ENCODE measurements around the gene PPP3CA.
"Not testable (repeated sequence)": the region's sequence is repeated elsewhere in the genome, so short reads cannot be mapped to it uniquely, and the experiment has no call there.

The PPP3CA gene

DNA sequence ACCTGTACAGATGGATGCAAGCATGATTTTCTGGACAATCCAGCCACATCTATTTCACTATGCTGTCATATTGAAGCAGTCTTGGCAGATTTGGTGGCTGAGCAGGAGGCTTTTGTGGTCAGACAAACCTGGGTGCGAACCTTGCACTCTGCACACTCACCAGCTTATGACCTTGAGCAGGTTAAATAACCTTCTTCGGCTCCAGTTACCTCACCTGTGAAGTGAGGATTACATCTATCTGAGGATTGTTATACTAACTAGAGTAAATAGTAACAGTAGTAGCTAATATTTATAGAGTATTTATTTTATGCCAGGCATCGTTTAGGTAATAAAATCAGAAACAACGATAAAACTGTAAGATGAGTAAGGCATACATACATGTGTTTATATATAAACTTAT, 150.0 kb downstream of the PPP3CA start:
- H3K27me3 Mint-ChIP-seq, result no peaks in the 10 kb centered on the region
- H3K4me1 Mint-ChIP-seq, result peaks cover 21% of the 10 kb centered on the region
- no peak overlapping the region for H3K4me3 Mint-ChIP-seq
- no peak overlapping the region for H3K27ac Mint-ChIP-seq
- H3K36me3 Mint-ChIP-seq, result peaks cover 5% of the 10 kb centered on the region
- no peaks in the 10 kb centered on the region for H3K9me3 Mint-ChIP-seq

DNA sequence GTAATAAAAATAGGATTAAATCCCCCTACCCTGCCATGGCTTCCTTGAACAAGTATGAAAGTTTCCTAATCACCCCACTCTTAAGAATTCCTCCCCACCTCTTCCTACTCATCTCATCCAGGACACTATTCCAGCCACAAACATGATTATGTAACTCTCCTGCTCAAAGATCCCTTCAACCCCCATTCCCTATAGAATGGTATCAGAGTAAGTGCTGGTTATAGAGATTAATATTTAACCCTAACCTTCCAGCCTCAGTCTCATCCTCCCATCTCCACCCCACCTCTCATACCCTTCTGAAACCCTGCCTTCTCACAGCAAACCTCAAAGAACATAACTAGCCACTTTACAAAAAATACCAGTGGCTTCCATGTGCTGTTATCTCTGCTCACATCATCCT, 155.1 kb downstream of the PPP3CA start:
- no peaks in the 10 kb centered on the region for H3K9me3 Mint-ChIP-seq
- peaks cover 20% of the 10 kb centered on the region for H3K4me1 Mint-ChIP-seq

DNA sequence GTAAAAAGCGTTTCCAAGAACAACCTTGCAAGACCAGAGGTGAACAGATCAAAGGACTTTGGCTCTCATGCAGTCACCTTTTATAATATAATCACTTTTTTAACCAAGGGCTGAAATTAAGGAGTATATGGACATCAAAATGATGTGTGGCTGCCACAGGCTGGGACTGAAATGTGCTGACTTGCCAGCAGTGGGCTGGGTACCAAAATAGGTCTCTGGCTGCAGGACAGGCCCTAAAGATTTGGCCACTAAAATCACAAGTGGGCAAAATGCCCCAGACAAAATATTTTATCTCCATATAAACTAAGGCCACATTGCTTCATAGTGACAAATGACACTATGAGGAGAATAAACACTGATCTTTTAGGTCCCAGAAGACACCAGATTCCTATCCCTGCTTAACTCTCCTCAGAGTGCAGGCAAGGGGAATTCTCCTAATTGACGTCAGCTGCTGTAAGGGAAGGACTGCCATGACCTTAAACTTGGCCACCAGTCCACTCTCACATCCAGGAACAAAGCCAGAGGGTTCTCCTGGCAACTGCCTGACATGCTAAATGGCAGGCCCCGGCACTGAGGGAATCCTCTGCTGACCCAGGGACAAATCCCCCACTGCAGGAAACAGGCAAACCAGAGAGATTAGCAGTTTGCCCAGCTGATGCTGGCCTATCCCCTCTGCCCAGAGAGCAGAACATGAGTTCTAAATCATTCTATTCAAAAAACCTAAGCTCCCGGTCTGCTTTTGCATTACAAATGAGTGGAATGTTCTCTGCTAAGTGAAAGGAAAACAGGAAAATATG, 155.8 kb downstream of the PPP3CA start:
- Mint-ChIP-seq H3K4me3 (no peak overlapping the region), H3K36me3 (peaks cover 5% of the 10 kb centered on the region), H3K9me3 (no peaks in the 10 kb centered on the region), H3K4me1 (peaks cover 20% of the 10 kb centered on the region), H3K27ac (no peak overlapping the region), H3K27me3 (no peaks in the 10 kb centered on the region)

More for the DNA sequence above, 155.1 kb downstream of the PPP3CA start:
- H3K36me3 Mint-ChIP-seq, result peaks cover 5% of the 10 kb centered on the region
- no peak overlapping the region for H3K27ac Mint-ChIP-seq
- H3K27me3 Mint-ChIP-seq, result no peaks in the 10 kb centered on the region
- H3K4me3 Mint-ChIP-seq, result no peak overlapping the region

DNA sequence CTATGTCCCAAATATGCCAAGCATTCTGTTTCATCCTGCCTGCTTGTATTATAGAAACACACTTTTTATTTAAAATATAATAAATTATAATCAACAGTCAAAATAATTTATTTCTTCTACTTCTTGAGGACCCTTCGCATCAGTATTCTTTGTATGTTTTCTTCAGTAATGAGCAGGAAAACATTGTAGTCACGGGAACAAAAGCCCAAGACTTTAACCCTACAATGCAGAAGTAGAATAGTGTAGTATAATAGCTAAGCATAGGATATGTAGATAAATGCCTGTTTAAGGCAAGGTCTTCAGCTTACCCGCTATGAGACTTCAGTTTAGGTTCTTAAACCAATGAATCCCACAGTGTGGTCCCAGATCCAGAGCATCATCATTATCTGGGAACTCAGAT, 156.6 kb downstream of the PPP3CA start:
- Mint-ChIP-seq H3K4me1 (peaks cover 20% of the 10 kb centered on the region), H3K4me3 (no peak overlapping the region), H3K9me3 (no peaks in the 10 kb centered on the region), H3K27ac (no peak overlapping the region), H3K36me3 (peaks cover 3% of the 10 kb centered on the region), H3K27me3 (no peaks in the 10 kb centered on the region)

DNA sequence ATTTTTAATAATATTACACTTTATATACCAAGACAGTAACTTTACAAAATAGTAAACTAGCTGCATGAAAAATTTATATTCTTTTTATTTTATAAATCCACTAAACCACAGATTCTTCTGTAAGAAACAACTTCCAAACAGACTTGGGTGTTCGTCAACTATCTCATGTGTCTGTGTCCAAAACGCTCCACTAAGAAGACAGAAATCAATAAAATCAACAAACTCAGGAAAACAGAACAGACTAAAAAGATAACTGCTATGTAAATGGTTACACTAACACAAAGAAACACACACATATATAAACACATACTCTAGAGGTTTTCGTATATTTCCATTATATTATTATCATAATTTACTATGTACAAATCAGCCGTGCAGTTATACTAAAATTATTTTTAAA, 158.4 kb downstream of the PPP3CA start:
- peaks cover 3% of the 10 kb centered on the region for H3K36me3 Mint-ChIP-seq
- peaks cover 20% of the 10 kb centered on the region for H3K4me1 Mint-ChIP-seq
- H3K27ac Mint-ChIP-seq, result no peak overlapping the region

DNA sequence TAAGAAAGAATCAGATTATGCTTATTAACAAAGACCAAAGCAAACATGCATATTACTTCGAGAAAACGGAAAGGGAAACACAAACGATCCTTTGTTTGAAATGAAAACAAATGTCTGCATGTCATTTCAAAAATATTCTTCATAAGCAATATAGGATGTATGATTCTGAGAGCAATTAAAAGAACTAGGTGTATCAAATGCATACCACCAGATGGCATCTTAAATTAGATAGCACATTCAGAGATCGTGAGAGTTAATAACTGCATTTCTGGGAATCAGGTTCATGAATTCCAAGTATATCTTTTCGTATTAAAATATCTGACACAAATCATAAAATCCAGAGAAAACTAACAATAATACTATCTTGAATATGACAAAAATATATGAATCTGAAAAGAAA, 159.5 kb downstream of the PPP3CA start:
- Mint-ChIP-seq H3K27me3 (no peaks in the 10 kb centered on the region), H3K4me3 (no peak overlapping the region), H3K27ac (no peak overlapping the region), H3K36me3 (peaks cover 8% of the 10 kb centered on the region), H3K4me1 (peaks cover 23% of the 10 kb centered on the region), H3K9me3 (no peaks in the 10 kb centered on the region)

More for the DNA sequence above, 158.4 kb downstream of the PPP3CA start:
- Mint-ChIP-seq H3K9me3 (no peaks in the 10 kb centered on the region), H3K4me3 (no peak overlapping the region), H3K27me3 (no peaks in the 10 kb centered on the region)

DNA sequence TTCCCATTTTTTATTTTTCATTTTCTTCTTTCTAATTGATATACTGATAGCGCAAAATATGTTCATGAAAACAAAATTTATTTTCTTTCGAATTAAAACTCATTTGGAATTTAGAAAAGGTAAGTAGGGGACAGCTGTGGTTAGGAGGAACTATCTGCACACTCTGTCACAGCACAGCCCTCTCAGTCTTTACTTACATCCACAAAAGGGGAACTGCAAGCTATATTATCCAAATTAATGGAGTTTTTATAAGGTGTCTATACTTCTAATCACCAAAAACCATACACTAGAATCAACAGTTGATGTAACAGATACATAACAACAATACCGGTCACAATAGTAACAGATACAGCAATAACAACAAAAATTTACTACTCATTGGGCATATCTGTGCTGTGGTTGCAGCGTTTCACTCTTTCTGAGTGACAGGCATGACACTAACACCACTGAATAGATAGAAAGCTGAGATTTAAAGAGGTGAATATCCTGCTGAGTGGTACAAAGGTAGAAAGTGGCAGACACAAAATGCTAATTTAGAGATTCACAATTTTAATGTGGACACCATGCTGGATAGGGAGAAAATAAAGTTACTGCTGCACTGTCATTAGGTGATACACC, 160.7 kb downstream of the PPP3CA start:
- H3K9me3 Mint-ChIP-seq, result no peaks in the 10 kb centered on the region
- H3K36me3 Mint-ChIP-seq, result peaks cover 11% of the 10 kb centered on the region
- H3K4me1 Mint-ChIP-seq, result peaks cover 23% of the 10 kb centered on the region
- no peak overlapping the region for H3K4me3 Mint-ChIP-seq
- no peaks in the 10 kb centered on the region for H3K27me3 Mint-ChIP-seq
- H3K27ac Mint-ChIP-seq, result no peak overlapping the region

DNA sequence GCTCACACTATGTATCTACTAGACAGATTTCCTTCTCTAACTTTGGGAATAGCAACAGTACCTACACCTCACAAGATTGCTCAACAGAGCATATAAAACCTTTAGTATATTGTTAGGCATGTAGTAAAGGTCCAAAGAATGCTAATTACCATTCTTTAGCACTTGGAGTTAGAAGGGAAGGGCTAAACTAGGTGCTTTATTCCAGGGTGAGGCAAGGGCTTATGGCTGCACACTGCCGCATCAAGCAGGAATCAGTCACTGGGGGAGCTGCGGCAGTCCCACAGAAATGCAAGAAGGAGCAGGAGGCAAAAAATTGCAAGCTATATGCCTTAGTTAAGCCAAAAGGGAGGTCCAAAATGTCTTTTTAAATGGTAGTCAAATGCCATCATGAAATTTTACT, 162.7 kb downstream of the PPP3CA start:
- no peak overlapping the region for H3K27ac Mint-ChIP-seq
- peaks cover 11% of the 10 kb centered on the region for H3K36me3 Mint-ChIP-seq
- H3K4me3 Mint-ChIP-seq, result no peak overlapping the region
- peaks cover 18% of the 10 kb centered on the region for H3K4me1 Mint-ChIP-seq
- H3K9me3 Mint-ChIP-seq, result no peaks in the 10 kb centered on the region
- no peaks in the 10 kb centered on the region for H3K27me3 Mint-ChIP-seq

DNA sequence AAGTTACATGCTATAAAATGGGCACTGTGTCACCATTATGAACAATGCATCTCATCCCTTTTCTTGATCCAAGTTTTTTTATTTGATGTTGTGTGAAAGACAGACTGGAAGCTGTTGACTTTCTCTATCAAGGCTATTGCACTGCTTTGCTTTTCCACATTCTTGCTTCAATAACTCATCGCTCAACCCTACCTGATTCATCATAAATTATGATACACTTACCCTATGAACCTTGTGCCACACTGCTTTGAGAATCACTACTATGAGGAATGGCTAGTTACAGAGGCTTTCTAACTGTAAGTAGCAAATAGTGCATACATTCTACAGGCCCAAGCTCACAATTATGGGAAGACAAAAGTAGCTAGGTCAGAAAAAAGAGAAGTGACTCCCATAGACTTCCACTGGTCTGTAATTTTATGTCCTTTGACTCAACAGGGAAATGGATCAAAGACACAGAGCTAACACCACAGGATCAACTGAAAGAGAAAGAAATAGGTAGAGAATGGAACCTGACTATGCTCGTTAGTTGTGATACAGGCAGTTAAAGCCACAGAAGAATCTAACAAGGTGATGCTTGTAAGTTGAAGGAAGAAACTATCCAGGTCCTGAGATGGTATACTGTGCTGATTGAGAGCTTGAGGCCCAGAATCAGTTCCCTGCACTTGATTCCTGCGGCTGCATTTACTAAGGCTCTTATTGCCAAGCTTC, 163.5 kb downstream of the PPP3CA start:
- H3K36me3 Mint-ChIP-seq, result peaks cover 11% of the 10 kb centered on the region
- H3K9me3 Mint-ChIP-seq, result no peaks in the 10 kb centered on the region
- H3K27ac Mint-ChIP-seq, result no peak overlapping the region
- H3K4me1 Mint-ChIP-seq, result peaks cover 17% of the 10 kb centered on the region
- no peak overlapping the region for H3K4me3 Mint-ChIP-seq
- no peaks in the 10 kb centered on the region for H3K27me3 Mint-ChIP-seq

DNA sequence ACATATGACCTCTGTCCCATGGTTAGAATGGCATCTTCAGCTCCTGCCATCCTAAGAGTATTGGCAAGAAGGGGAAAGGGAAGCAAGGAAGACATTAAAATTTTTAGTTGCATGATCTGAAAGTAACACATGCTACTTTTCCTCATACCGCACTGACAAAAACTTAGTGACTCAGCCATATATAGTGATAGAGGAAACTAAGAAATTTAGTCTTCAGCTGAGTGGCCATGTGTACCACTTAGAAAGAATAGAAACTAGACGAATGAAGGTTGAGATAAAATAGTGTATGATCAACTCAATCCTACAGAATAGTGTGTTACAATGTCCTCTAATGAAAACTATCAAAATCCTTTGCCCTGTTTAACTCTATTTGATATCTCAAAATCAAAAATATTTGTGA, 164.1 kb downstream of the PPP3CA start:
- no peaks in the 10 kb centered on the region for H3K9me3 Mint-ChIP-seq
- peaks cover 18% of the 10 kb centered on the region for H3K4me1 Mint-ChIP-seq
- H3K4me3 Mint-ChIP-seq, result no peak overlapping the region
- H3K27ac Mint-ChIP-seq, result no peak overlapping the region
- H3K27me3 Mint-ChIP-seq, result no peaks in the 10 kb centered on the region
- H3K36me3 Mint-ChIP-seq, result peaks cover 11% of the 10 kb centered on the region

DNA sequence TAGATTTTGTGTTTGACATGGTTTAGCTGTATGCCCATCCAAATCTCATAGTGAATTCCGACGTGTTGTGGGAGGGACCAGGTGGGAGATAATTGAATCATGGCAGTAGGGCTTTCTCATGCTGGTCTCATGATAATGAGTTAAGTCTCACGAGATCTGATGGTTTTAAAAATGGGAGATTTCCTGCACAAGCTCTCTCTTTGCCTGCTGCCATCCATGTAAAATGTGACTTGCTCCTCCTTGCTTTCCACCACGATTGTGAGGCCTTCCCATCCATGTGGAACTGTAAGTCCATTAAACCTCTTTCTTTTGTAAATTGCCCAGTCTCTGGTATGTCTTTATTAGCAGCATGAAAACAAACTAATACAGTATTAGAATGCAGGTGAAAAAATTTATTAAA, 164.6 kb downstream of the PPP3CA start:
- H3K4me1 Mint-ChIP-seq, result peaks cover 12% of the 10 kb centered on the region
- H3K9me3 Mint-ChIP-seq, H3K4me3 Mint-ChIP-seq, H3K27me3 Mint-ChIP-seq, H3K27ac Mint-ChIP-seq: not testable (repeated sequence)
- peaks cover 11% of the 10 kb centered on the region for H3K36me3 Mint-ChIP-seq

DNA sequence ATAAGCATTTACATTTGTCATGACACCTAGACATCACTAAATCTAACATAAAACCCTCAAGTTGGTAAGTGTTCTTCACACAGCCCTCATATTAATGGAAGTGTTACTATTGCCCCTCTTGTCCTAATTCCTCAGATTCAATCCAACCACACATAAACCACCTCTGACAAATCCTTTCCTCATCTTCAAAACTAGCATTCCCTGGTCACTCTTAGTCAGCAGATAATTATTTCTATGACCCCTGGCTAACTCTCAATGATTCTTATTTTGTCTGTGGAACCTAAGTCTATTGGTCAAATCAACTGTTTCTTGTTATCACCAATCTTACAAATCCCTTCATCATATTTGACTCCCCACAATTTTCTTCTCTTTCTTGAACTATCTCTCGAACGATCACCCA, 168.6 kb downstream of the PPP3CA start:
- Mint-ChIP-seq H3K36me3 (peaks cover 8% of the 10 kb centered on the region), H3K4me1 (peaks cover 15% of the 10 kb centered on the region), H3K27ac (no peak overlapping the region), H3K9me3 (no peaks in the 10 kb centered on the region), H3K4me3 (no peak overlapping the region), H3K27me3 (no peaks in the 10 kb centered on the region)

DNA sequence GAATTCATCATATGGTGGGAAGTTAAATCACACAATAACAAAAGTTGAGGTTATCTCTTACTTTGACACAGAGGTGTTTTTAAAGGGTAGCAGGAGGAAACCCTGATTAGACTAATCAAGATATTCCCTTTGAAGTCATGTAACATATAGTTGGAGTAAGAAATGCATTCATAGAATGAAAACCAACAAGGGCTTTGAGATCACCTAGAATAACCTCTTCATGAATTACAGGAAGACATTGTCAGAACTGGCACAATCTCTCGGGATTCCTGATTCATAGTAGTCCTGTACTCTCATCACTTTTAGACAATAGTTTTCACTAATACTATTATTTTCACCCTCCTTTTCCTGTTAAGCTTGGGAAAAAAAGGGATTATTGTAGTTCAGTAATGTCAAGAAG, 170.2 kb downstream of the PPP3CA start:
- no peaks in the 10 kb centered on the region for H3K9me3 Mint-ChIP-seq
- no peak overlapping the region for H3K27ac Mint-ChIP-seq
- H3K27me3 Mint-ChIP-seq, result no peaks in the 10 kb centered on the region
- H3K4me3 Mint-ChIP-seq, result no peak overlapping the region
- peaks cover 2% of the 10 kb centered on the region for H3K36me3 Mint-ChIP-seq
- peaks cover 13% of the 10 kb centered on the region for H3K4me1 Mint-ChIP-seq

DNA sequence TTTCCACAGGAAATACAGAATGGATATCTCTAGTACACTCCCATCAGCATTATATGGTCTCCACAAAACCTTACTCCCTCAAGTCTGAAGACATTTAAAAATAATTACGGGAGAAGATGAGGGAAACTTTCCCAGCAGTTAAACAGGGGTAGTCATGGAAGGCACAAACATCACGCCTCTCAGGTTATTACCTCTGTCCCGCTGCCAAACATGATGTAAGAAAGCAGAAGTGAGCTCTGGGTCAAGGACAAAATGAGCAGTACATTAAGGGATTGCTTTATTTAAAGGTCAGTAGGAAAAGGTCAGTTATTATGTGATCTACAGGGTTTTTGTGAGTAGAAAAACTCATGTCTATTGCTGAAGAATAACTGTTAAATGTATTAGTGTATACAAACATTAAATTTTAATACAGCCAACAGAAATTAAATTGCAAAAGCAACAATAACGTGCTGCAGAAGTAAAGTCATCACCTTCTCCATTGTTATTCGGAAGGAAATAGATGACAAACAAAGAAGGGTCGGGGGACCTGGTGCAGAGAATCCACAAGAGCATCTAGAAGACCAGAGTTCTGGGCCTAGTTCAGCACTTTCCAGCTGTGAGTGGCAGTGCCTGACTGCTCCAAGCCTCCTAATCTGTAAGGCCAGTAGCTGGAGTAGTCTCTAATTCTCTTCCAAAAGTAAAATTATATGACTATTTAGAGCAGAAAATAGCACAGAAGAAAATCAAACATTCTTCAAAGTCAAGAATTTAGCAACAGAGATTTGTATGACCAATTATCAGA, 171.2 kb downstream of the PPP3CA start:
- Mint-ChIP-seq H3K27ac (no peak overlapping the region), H3K36me3 (no peaks in the 10 kb centered on the region)

DNA sequence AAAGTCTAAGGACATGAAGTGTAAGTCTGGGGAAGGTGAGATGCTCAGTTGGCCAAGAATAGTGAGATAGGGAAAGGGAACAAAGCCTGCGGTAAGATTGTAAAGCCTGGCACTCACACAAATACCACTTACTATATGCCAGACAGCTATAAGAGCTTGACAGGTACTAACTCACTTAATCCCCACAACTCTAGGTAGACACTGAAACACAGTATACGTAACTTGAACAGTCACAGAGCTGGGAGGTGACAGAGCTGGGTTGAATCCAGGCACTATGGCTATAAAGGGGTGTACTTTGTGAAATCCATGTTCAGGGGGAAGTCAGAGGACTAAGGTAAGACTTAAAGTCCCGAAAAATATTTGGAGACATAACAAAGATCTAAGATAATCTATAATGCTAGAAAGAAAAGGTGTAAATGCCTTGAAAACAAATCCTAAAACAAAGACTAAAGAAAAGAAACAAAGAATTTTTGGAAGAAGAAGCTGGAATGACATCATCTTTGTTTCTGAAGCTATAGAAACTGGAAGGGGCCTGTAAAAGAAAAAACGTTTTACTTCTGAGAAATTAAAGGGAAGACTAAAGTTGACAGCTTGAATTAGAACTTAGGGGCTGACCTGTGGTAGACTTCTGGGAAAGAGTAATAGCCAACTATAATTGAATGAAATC, 172.5 kb downstream of the PPP3CA start:
- Mint-ChIP-seq H3K9me3 (no peaks in the 10 kb centered on the region), H3K27ac (no peak overlapping the region), H3K27me3 (no peaks in the 10 kb centered on the region), H3K4me1 (peaks cover 13% of the 10 kb centered on the region), H3K4me3 (no peak overlapping the region), H3K36me3 (no peaks in the 10 kb centered on the region)

More for the DNA sequence above, 171.2 kb downstream of the PPP3CA start:
- Mint-ChIP-seq H3K4me1 (peaks cover 13% of the 10 kb centered on the region), H3K9me3 (no peaks in the 10 kb centered on the region), H3K4me3 (no peak overlapping the region), H3K27me3 (no peaks in the 10 kb centered on the region)
